ENCODE data around the gene TEX52. TPM values are rescaled to one million over a fixed set of nuclear protein-coding genes. Genes with fewer than 3 reads are reported as not detected.

TEX52 gene
- total and polyA plus RNA-seq, 4 donors, result not detected

- no peak for TF ChIP-seq CTCF (IDR thresholded peaks at IDR 0.05; ENCODE audit: control extremely low read depth, extremely low read depth)
- Histone ChIP-seq H3K4me3 (no peak within 1 kb of the TSS), H3K27me3 (ENCODE audit: control insufficient read depth in 3 of 3, insufficient read depth in 3 of 3, low read length in 2 of 3) (no peaks in the 10 kb centered on the region), H3K36me3 (ENCODE audit: control insufficient read depth in 4 of 4, insufficient read depth in 4 of 4, low read length in 4 of 4) (peaks cover 0 to 9% (median 2%) of the 10 kb centered on the region in 4 donors), H3K9ac (ENCODE audit: insufficient read depth in 1 of 2, low read length in 2 of 2) (peak within 1 kb of the TSS in 1 of 2 donors; percentile 1), H3K4me1 (ENCODE audit: control insufficient read depth in 5 of 5, insufficient read depth in 5 of 5, low read length in 5 of 5) (peaks cover 0 to 20% (median 8%) of the 10 kb centered on the region in 5 donors), H3K27ac (ENCODE audit: low read depth in 1 of 2, low read length in 1 of 2) (no peak within 1 kb of the TSS), H3K9me3 (ENCODE audit: control insufficient read depth in 4 of 4, insufficient read depth in 3 of 4, low read length in 3 of 4) (no peaks in the 10 kb centered on the region)
- ATAC-seq (ENCODE audit: insufficient read depth, low FRiP score) (no peak), DNase-seq (peak; percentile 95 to 97 (median 96))
- 17 to 31% methylated on average over 32 of the region's 32 CpGs for WGBS, 2 donors
Measured at GRCh38 chr12:2834581-2835491, 22.0 kb downstream of the TEX52 start, which contains the start of gene NRIP2. NRIP2 (minus strand) TSS chr12:2835035; CDS start chr12:2834983, 52 bp downstream.

GRCh38 chr12:2833810-2834209 is 23.0 kb downstream of the TEX52 start:
- 83 to 95% methylated on average over 9 of the region's 9 CpGs for WGBS, 2 donors
- H3K4me1 ChIP-seq (ENCODE audit: control insufficient read depth in 5 of 5, insufficient read depth in 5 of 5, low read length in 5 of 5), result peaks cover 0 to 20% (median 8%) of the 10 kb centered on the region in 5 donors
- no peak for TF ChIP-seq CTCF (IDR thresholded peaks at IDR 0.05; ENCODE audit: control extremely low read depth, extremely low read depth)
- DNase-seq (peak in 1 of 3 donors; percentile 15), ATAC-seq (ENCODE audit: insufficient read depth, low FRiP score) (no peak)
- no peak overlapping the region for H3K4me3 ChIP-seq
- H3K27ac ChIP-seq (ENCODE audit: low read depth in 1 of 2, low read length in 1 of 2), result no peak overlapping the region
- H3K36me3 ChIP-seq (ENCODE audit: control insufficient read depth in 4 of 4, insufficient read depth in 4 of 4, low read length in 4 of 4), result peaks cover 0 to 8% (median 7%) of the 10 kb centered on the region in 4 donors
- H3K9ac ChIP-seq (ENCODE audit: insufficient read depth in 1 of 2, low read length in 2 of 2), result no peak overlapping the region
- no peaks in the 10 kb centered on the region for H3K9me3 ChIP-seq (ENCODE audit: control insufficient read depth in 4 of 4, insufficient read depth in 3 of 4, low read length in 3 of 4)
- H3K27me3 ChIP-seq (ENCODE audit: control insufficient read depth in 3 of 3, insufficient read depth in 3 of 3, low read length in 2 of 3), result no peaks in the 10 kb centered on the region

GRCh38 chr12:2833327-2833726 is 23.5 kb downstream of the TEX52 start:
- Histone ChIP-seq H3K27me3 (ENCODE audit: control insufficient read depth in 3 of 3, insufficient read depth in 3 of 3, low read length in 2 of 3) (no peaks in the 10 kb centered on the region), H3K27ac (ENCODE audit: low read depth in 1 of 2, low read length in 1 of 2) (no peak overlapping the region), H3K9me3 (ENCODE audit: control insufficient read depth in 4 of 4, insufficient read depth in 3 of 4, low read length in 3 of 4) (no peaks in the 10 kb centered on the region), H3K9ac (ENCODE audit: insufficient read depth in 1 of 2, low read length in 2 of 2) (no peak overlapping the region), H3K4me1 (ENCODE audit: control insufficient read depth in 5 of 5, insufficient read depth in 5 of 5, low read length in 5 of 5) (peaks cover 0 to 20% (median 8%) of the 10 kb centered on the region in 5 donors), H3K4me3 (no peak overlapping the region), H3K36me3 (ENCODE audit: control insufficient read depth in 4 of 4, insufficient read depth in 4 of 4, low read length in 4 of 4) (peaks cover under 1 to 9% (median 8%) of the 10 kb centered on the region in 4 donors)
- 58 to 74% methylated on average over 5 of the region's 5 CpGs for WGBS, 2 donors
- TF ChIP-seq CTCF (IDR thresholded peaks at IDR 0.05; ENCODE audit: control extremely low read depth, extremely low read depth), result no peak
- no peak for ATAC-seq (ENCODE audit: insufficient read depth, low FRiP score)
- no peak for DNase-seq

Data from lung (tissue), 12 donors.